ENCODE data around the gene UFSP2.

The UFSP2 gene

GRCh38 chr4:185425647-185426352, at the start of gene UFSP2:
TSS of gene UFSP2 (minus strand) at chr4:185425964. CDS start at chr4:185425868, 96 bp downstream.
- DNase-seq = peak; percentile 77

- no peak for DNase-seq
Measured at GRCh38 chr4:185473247-185473646, 47.5 kb upstream of the UFSP2 start.

GRCh38 chr4:185472103-185472542, 46.4 kb upstream of the UFSP2 start:
- DNase-seq = peak; percentile 6

- DNase-seq = peak; percentile 81
Measured at GRCh38 chr4:185471235-185472102, 45.7 kb upstream of the UFSP2 start, which contains the start of gene CCDC110. TSS of gene CCDC110 (minus strand) at chr4:185471733. CDS start at chr4:185471683, 50 bp downstream.

- DNase-seq = peak; percentile 59
Measured at GRCh38 chr4:185470501-185471195, 44.9 kb upstream of the UFSP2 start.

GRCh38 chr4:185469580-185470154, 43.9 kb upstream of the UFSP2 start:
- DNase-seq = no peak

- no peak for DNase-seq
Measured at GRCh38 chr4:185468999-185469398, 43.2 kb upstream of the UFSP2 start.

GRCh38 chr4:185467991-185468390, 42.2 kb upstream of the UFSP2 start:
- no peak for DNase-seq

- DNase-seq = no peak
Measured at GRCh38 chr4:185467101-185467500, 41.3 kb upstream of the UFSP2 start.

GRCh38 chr4:185465707-185466106, 39.9 kb upstream of the UFSP2 start:
- DNase-seq = no peak

- no peak for DNase-seq
Measured at GRCh38 chr4:185464887-185465286, 39.1 kb upstream of the UFSP2 start.

- no peak for DNase-seq
Measured at GRCh38 chr4:185464183-185464582, 38.4 kb upstream of the UFSP2 start.

- DNase-seq = no peak
Measured at GRCh38 chr4:185463541-185463940, 37.8 kb upstream of the UFSP2 start.

GRCh38 chr4:185461565-185461964, 35.8 kb upstream of the UFSP2 start:
- DNase-seq = no peak

GRCh38 chr4:185457136-185457535, 31.4 kb upstream of the UFSP2 start:
- no peak for DNase-seq

GRCh38 chr4:185456131-185456530, 30.4 kb upstream of the UFSP2 start:
- no peak for DNase-seq

- DNase-seq = no peak
Measured at GRCh38 chr4:185445209-185445608, 19.4 kb upstream of the UFSP2 start.

- DNase-seq = no peak
Measured at GRCh38 chr4:185441479-185441878, 15.7 kb upstream of the UFSP2 start.

GRCh38 chr4:185437809-185438208, 12.0 kb upstream of the UFSP2 start:
- no peak for DNase-seq

GRCh38 chr4:185435466-185435865, 9.7 kb upstream of the UFSP2 start:
- DNase-seq = no peak

- no peak for DNase-seq
Measured at GRCh38 chr4:185429660-185430059, 3.9 kb upstream of the UFSP2 start.

- no peak for DNase-seq
Measured at GRCh38 chr4:185426960-185427688, 1.4 kb upstream of the UFSP2 start.
